GM12878 (cell line): Measurements from ENCODE around the gene HMX2. TPM values are rescaled to one million over a fixed set of nuclear protein-coding genes. Genes with fewer than 3 reads are reported as not detected.

ENCODE experiments used
- BCL3 ChIP-seq: IDR thresholded peaks from 2 replicates; pipeline ENCODE4 v1.6.1; 2011; ENCODE audit warnings: borderline replicate concordance, low read depth, mild to moderate bottlenecking, moderate library complexity, low read length; ENCODE audit not compliant: insufficient read depth, poor library complexity, severe bottlenecking
- BMI1 ChIP-seq: fragments of 450-650 bp; IDR thresholded peaks from 2 replicates; pipeline ENCODE4 v1.6.1; 2016; ENCODE audit warnings: mild to moderate bottlenecking, moderate library complexity, borderline replicate concordance
- CEBPZ ChIP-seq: fragments of 150-350 bp; IDR thresholded peaks from 2 replicates; pipeline ENCODE4 v1.6.1; 2016; ENCODE audit warnings: low read depth, low read length
- CHD4 ChIP-seq: fragments of 200-600 bp; sonication (generic); IDR thresholded peaks from 2 replicates; pipeline ENCODE4 v1.6.1; 2016; ENCODE audit warnings: mild to moderate bottlenecking
- DPF2 ChIP-seq: fragments of 450-650 bp; IDR thresholded peaks from 2 replicates; pipeline ENCODE4 v1.6.1; 2017; ENCODE audit warnings: mild to moderate bottlenecking
- EGR1 ChIP-seq, 2 experiments: IDR thresholded peaks; 1 replicate in 1 of 2; 2 replicates in 1 of 2; pipeline ENCODE4 v1.6.1; 2011 to 2012; ENCODE audit warnings: low read depth in 2 of 2, low read length in 2 of 2, borderline replicate concordance in 1 of 2, mild to moderate bottlenecking in 1 of 2, moderate library complexity in 1 of 2
- GABPA ChIP-seq: IDR thresholded peaks from 2 replicates; pipeline ENCODE4 v1.6.1; 2014; ENCODE audit warnings: antibody characterized with exemption, low read depth, mild to moderate bottlenecking, inconsistent platforms
- GATAD2B ChIP-seq: fragments of 450-650 bp; conservative IDR thresholded peaks from 2 replicates; pipeline ENCODE4 v1.6.1; 2017; ENCODE audit warnings: low read depth, mild to moderate bottlenecking, moderate library complexity
- JUND ChIP-seq: IDR thresholded peaks from 2 replicates; pipeline ENCODE4 v1.6.1; 2012; ENCODE audit warnings: low read depth, mild to moderate bottlenecking, low read length, improper control_type of control experiment, moderate library complexity
- MLLT1 ChIP-seq: fragments of 450-650 bp; IDR thresholded peaks from 2 replicates; pipeline ENCODE4 v1.6.1; 2016; ENCODE audit warnings: mild to moderate bottlenecking
- MYB ChIP-seq: fragments of 150-350 bp; IDR thresholded peaks from 2 replicates; pipeline ENCODE4 v1.6.1; 2014; ENCODE audit warnings: mild to moderate bottlenecking, low read depth, low read length, borderline replicate concordance
- NFXL1 ChIP-seq: fragments of 450-650 bp; IDR thresholded peaks from 2 replicates; pipeline ENCODE4 v1.6.1; 2017; ENCODE audit warnings: antibody characterized with exemption, mild to moderate bottlenecking, borderline replicate concordance
- NFYA ChIP-seq: IDR thresholded peaks from 2 replicates; pipeline ENCODE4 v1.6.1; 2011; ENCODE audit warnings: low read depth, mild to moderate bottlenecking, low read length, improper control_type of control experiment, borderline replicate concordance
- NFYB ChIP-seq: IDR thresholded peaks from 2 replicates; pipeline ENCODE4 v1.6.1; 2011; ENCODE audit warnings: low read depth, mild to moderate bottlenecking, low read length, improper control_type of control experiment, moderate library complexity; ENCODE audit not compliant: insufficient read depth
- NR2C1 ChIP-seq: fragments of 450-650 bp; IDR thresholded peaks from 2 replicates; pipeline ENCODE4 v1.6.1; 2017; ENCODE audit warnings: antibody characterized with exemption, mild to moderate bottlenecking, moderate library complexity
- POLR2A ChIP-seq: IDR thresholded peaks from 2 replicates; pipeline ENCODE4 v1.6.1; 2011; ENCODE audit warnings: low read depth, mild to moderate bottlenecking, low read length
- RELA ChIP-seq: fragments of 450-650 bp; IDR thresholded peaks from 2 replicates; pipeline ENCODE4 v1.8.0; 2014; ENCODE audit warnings: borderline replicate concordance; ENCODE audit not compliant: partially characterized antibody
- RFX5 ChIP-seq: IDR thresholded peaks from 2 replicates; pipeline ENCODE4 v1.6.1; 2011; ENCODE audit warnings: low read depth, low read length, improper control_type of control experiment
- SIX5 ChIP-seq: IDR thresholded peaks from 2 replicates; pipeline ENCODE4 v1.6.1; 2011; ENCODE audit warnings: mild to moderate bottlenecking, low read depth, low read length, moderate library complexity; ENCODE audit not compliant: severe bottlenecking
- SMC3 ChIP-seq: IDR thresholded peaks from 2 replicates; pipeline ENCODE4 v1.6.1; 2011; ENCODE audit warnings: low read length, improper control_type of control experiment, borderline replicate concordance
- SREBF2 ChIP-seq: IDR thresholded peaks from 2 replicates; pipeline ENCODE4 v1.6.1; 2012; ENCODE audit warnings: mild to moderate bottlenecking, low read length
- SRF ChIP-seq, 2 experiments: IDR thresholded peaks; 2 replicates each; pipeline ENCODE4 v1.6.1; 2011; ENCODE audit warnings: low read depth in 2 of 2, low read length in 2 of 2, mild to moderate bottlenecking in 1 of 2, moderate library complexity in 1 of 2
- SUPT20H ChIP-seq: IDR thresholded peaks from 2 replicates; pipeline ENCODE4 v1.6.1; 2011; ENCODE audit warnings: low read depth, mild to moderate bottlenecking, low read length, moderate library complexity, borderline replicate concordance; ENCODE audit not compliant: control insufficient read depth
- ZZZ3 ChIP-seq: IDR thresholded peaks from 2 replicates; pipeline ENCODE4 v1.6.1; 2011; ENCODE audit warnings: low read depth; ENCODE audit not compliant: control insufficient read depth, insufficient read length
- polyA plus RNA-seq, 11 experiments: library from polyadenylated mRNA; depleted of rRNA in 4 of 11; unstranded in 6 of 11; stranded (reverse) in 5 of 11; fragments of >200 nt; fragmentation: Nextera tagmentation in 4 of 11; fragmentation: Illumina TruSeq in 1 of 11; extraction: Ambion mirVana in 4 of 11; extraction: Trizol in 1 of 11; gene quantifications; 1 replicate in 1 of 11; 2 replicates in 10 of 11; pipeline versions ENCODE4 v1.2.1 to v1.2.3, GENCODE V29; 2011 to 2016; ENCODE audit warnings: inconsistent platforms in 2 of 11, missing spikeins in 2 of 11, low read depth in 1 of 11
- total RNA-seq, 4 experiments: library from RNA; depleted of rRNA in 3 of 4; stranded (reverse); fragments of >200 nt in 3 of 4; fragmentation: Illumina TruSeq in 1 of 4; extraction: Trizol in 1 of 4; gene quantifications; 2 replicates each; pipeline versions ENCODE4 v1.2.1 to v1.2.3, GENCODE V29; 2013 to 2021

The HMX2 gene
- total and polyA plus RNA-seq, 10 of the 15 experiments (the other 5 are each of a cell fraction or from before 2014, with no cell fraction given): 1.4 to 31.3 (median 16.8) TPM; not detected in 1

GRCh38 chr10:123154092-123154710 lies 6.3 kb downstream of the HMX2 start, which contains the start of gene BUB3 (continued):
- TF ChIP-seq MLLT1 (peak; percentile 61; the same call in 1 of the 2 replicates), SREBF2 (no peak), NFXL1 (no peak), SMC3 (no peak), NFYB (peak; percentile 91), EGR1 (IDR thresholded peaks at IDR 0.05; ENCODE audit: borderline replicate concordance in 1 of 2, low read depth in 2 of 2, low read length in 2 of 2) (no peak), NFYA (peak; percentile 57), SUPT20H (no peak), CEBPZ (peak; percentile 46), MYB (no peak), RFX5 (0 out of 2 replicates have a peak, but pooled peaks have one; percentile 48), NR2C1 (peak; percentile 98), BMI1 (no peak), ZZZ3 (no peak), RELA (peak; percentile 54), SIX5 (peak; percentile 99), POLR2A (peak; percentile 98), BCL3 (no peak), DPF2 (peak; percentile 95), JUND (no peak), GATAD2B (no peak), GABPA (peak; percentile 95), CHD4 (no peak), SRF (IDR thresholded peaks at IDR 0.05; ENCODE audit: low read depth in 2 of 2, low read length in 2 of 2) (no peak)
